Activated CD4-positive, CD25-positive, alpha-beta regulatory T cell treated with anti-CD3 and anti-CD28 coated beads, Interleukin-2, amount 50 U/mL, for 24 hours (primary cell): ENCODE data around the gene MYO7B.

Source experiments
- ATAC-seq, 2 donors: fragments of 150-1000 bp; cut with Tn5 transposase; one replicate each; pipeline ENCODE4 v1.10.0; 2021; ENCODE audit warnings: mild to moderate bottlenecking in 1 of 2, moderate library complexity in 1 of 2

MYO7B gene

DNA sequence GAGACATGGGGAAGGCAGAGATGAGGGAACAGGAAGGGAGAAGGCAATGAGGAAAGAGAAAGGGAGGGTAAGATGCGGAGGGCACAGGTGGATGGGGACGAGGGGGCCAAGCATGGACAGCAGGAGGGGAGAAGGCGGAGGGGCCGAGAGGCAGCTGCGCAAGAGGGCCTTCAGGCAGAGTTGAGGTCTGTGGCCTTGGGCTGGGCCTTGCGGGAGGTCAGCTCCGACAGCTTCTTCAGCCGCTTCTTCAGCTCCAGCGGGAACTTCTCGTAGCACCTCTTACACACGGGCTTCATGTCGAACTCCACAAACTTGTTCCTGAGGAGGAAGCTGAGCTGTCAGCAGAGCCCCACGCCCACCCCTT is 103.6 kb downstream of the MYO7B start:
- ATAC-seq, result no peak

DNA sequence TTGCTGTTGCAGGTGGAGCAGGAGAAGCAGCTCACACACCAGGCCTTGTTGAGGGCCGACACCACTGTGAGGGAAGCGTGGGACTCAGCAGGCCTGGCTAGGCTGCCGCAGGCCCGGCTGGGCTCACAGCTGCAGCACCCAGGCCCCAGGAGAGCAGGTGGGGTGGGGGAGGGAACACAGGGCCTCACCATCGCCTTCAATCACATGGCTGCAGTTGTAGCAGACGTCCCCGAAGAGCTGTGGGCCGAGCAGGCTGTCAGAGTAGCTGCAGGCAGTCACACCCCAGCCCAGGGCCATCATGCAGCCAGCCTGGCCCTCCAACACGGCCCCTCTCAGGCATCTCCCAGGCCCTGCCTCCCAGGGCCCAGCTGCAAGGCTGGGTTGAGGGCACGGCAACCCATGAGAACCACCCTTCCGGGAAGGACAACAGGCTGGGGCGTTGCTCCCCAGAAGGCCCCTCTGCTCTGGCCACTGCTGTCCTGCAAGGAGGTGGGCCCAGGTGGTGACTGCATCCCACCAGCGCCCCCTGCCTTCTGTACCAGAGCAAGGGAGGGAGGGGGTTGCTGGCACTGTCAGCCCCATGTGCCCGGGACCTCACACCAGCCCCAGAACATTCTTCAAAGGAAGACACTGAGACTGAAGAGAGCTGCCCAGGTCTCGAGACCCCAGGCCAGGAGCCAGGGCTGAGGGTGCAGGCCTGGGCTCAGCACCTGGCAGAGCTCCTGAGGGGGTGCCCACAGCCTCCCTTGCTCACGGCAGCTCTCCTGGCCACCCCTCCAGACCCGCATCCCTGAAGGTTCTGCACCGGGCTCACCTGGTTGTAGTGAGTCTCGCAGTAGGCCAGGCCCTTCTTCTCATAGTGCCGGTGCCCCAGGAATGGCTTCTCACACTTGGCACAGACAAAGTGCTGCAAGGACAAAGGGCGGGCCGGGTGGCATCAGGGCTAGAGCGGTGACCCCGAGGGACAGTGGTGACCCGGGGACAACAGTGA is 104.9 kb downstream of the MYO7B start:
- peak; percentile 23 to 30 for ATAC-seq

DNA sequence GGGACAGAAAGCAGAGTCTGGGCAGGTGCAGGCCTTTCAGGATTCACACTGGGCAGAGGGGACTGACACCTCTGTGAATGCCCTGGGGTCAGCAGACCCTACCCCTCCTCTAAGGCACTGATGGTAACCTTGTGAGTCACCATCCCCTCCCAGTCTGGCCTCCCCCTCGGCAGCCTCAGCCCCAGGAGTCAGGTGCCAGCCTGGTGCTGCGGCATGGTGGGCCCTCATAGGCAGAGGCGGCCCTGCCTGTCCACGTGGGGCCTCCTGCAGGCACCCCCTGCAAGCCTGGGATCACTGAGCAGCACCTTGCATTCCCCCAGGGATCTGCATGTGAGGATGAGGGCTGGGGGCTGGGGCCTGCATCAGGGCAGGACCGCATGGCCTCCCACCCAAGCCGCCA is 105.7 kb downstream of the MYO7B start:
- peak in 1 of 2 donors; percentile 19 for ATAC-seq

DNA sequence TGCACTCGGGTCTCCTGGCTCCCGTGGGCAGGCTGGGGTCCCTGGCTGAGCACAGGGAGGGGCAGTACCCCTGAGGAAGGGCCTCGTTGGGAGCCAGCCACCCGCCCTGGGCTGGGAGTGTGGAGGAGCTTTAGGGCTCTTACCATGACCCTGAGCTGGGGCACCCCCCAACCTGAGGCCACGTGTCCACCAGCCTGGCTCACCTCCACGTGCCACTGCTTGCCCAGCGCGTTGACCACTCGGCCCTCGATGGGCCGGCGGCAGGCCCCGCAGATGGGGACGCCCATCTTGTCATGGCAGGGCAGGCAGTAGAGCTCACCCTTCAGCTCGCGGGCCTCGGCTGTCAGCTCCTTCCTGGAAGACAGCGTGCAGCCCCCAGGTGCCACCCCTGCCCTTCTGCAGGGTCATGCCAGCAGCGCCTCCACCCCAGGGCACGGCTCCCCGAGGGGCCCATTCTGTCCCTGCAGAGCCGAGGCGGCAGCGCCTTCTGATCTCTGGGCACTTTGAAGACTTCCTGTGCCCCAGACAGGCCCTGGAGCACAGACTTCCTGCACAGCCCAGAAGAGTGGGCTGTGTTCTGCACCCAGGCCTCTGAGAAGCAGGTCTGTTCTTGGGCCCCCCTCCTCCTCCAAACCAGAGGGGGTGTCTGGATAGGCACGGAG is 106.5 kb downstream of the MYO7B start:
- ATAC-seq, result peak; percentile 57 to 62

- no peak for ATAC-seq
Observed at GRCh38 chr2:127642706-127643438, 107.4 kb downstream of the MYO7B start.

- no peak for ATAC-seq
Observed at GRCh38 chr2:127643439-127644065, 108.1 kb downstream of the MYO7B start.

DNA sequence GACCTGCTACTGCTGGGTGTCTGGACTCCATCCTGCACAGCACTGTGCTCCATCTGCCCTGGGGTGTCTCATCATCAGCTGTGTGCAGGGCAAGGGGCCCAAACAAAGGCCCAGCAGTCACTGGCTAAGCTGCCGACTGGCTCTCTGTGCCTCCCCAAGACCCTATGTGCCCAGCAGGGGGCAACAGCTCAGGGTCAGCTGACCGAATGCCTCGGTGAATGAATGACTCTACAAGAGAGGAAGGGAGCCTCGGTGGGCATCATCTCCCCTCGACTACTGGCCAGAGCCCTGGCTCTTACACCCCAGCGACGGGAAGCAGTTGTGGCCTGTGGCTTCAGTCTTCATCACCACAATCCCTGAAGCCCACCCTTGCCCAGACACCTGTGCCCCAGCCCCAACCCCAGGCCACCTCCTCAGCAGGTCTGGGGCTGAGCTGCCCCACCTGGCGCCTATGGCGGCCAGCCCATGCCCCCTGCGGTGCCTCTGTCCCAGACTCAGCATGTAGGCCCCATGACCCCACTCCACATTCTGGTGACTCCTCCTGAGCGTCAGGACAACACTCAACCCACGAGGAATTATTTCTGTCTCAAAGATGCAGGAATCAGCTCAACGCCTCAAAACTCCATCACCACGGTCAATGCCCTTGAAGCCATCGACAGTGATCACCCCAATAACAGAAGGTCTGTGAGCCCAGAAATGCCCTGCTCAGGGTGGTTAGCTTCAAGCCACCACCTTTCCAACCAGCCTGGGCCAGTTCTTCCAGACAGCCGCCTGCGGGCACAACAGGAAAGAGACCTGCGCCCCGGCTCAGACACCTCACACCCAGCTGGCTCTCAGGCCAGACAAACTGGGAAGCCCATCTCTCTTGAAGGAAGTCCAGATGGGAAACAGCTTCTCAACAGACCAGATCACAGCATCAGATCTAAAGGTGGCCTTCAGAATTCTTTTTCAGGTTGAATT is 108.9 kb downstream of the MYO7B start:
- no peak for ATAC-seq

GRCh38 chr2:127645026-127645394 is 109.5 kb downstream of the MYO7B start:
- ATAC-seq, result no peak

GRCh38 chr2:127645395-127646291 is 110.2 kb downstream of the MYO7B start, which contains the start of gene GPR17:
Gene GPR17, plus strand, starts transcription at chr2:127646153. Its CDS starts 4,583 bp downstream, at chr2:127650736.
- no peak for ATAC-seq

- no peak for ATAC-seq
Observed at GRCh38 chr2:127646487-127647241, 111.2 kb downstream of the MYO7B start.

DNA sequence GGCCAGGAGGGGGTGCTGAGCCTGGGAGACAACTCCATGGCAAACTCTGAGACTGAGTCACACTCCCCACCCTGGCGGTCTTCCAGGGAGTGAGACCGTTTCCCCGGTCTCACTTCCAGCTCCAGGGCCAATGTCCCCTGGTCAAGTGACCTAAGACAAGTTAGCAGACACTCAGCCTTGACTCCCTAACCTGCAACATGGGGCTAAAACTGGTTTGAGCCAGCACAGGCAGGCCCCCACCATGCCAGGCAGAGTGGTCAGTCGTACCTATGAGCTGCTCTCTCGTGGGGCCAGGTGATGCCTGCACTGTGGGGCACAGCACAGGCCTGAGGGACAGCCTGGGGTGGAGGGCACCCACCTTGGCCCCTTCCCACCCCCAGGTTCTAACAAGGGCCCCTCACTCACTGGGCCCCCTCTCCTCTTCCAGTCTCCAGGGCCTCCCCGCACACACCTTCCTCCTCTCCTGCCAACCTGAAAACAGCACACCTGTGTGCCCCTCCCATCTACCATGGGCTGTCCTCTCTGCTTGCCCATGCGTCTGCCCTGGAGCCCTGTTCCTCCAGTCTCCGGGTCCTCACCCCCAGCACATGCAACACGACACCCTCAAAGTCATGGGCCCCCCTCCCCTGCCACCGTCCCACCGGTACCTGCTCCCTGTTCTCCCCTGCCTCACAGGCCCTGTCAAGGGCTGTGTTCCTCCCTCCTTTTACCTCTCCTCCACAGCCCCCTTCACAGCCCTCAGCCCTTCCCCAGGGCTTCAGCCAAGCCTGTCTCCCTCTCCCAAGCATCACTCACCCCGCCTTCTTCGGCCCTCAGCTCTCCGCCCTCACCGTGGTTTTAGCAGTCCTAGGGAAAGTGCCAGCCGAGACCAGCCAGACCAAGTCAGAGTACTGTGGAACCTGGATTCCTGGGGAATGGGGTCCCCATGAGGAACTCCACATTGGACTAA is 112.0 kb downstream of the MYO7B start:
- ATAC-seq, result no peak

- ATAC-seq, result no peak
Observed at GRCh38 chr2:127648321-127648720, 112.8 kb downstream of the MYO7B start.

DNA sequence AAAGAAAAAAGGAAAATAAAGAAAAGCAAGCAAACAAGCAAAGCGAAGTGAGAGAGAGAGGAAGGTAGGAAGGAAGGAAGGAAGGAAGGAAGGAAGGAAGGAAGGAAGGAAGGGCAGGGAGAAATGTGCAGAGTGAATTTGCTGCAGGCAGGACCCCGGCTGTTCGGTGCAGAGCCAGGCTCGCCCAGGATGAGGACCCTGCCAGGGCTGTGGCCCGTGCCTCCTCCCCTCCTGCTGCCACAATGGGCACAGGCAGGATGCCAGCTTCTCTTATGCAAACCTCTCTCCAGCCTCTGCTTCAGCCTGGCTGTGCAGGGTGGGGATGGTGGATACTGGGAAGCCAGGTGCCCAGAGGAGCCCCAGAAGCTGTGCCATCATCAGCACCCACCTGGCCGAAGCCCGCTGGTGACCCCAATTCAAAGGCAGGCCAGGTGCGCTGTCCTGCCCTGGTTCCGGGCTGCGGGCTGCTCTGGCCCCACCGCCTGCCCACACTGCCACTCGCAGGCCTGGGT is 113.7 kb downstream of the MYO7B start:
- no peak for ATAC-seq

DNA sequence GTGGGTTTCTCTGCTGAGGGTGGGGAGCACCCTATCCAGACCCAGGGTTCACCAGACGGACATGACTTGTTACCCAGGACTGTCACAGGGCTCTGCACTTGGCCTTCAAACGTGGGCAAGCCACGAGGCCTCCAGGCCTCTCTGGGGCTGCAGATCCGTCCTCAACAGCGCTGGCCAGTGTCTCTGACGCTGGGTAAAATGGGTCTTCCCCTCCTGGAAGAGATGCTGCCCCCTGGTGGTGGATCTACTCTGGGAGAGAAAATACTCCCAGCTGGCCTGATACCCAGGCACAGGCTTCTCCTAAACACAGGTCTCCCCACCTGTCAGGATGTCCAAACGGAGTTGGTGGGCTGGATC is 114.2 kb downstream of the MYO7B start:
- ATAC-seq, result peak; percentile 66 to 73

DNA sequence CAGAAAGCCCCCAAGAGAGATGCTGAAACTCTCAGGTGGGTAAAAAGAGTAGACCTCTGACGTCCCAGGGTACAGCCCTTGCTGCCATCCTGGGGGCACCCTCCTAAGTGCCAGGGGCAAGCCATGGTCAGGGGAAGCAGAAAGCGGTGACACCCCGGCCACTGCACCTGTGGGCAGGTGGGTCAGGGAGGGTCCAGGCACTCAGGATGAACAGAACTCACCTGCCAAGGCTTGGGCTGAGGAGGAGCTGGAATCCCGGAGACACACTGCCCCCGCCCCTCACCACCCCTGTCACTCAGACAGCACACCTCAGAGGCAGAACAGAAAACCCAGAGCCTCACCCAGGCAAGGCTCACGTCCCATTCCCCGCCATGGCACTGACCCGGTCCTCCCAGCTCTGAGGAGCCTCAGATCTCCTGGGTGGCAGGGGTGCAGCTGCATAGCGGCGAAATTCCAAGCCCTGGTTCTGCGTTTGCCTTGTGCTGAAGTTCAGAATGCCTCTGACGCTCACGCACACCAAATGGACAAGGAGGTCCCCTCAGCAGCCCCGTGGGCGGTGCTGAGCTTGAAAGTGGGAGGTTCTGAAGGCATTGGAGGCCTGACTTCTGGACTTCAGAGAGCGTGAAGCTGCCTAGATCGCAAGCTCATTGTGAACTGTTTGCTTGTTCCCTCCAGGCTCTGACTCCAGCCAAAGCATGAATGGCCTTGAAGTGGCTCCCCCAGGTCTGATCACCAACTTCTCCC is 114.7 kb downstream of the MYO7B start:
- ATAC-seq, result no peak

DNA sequence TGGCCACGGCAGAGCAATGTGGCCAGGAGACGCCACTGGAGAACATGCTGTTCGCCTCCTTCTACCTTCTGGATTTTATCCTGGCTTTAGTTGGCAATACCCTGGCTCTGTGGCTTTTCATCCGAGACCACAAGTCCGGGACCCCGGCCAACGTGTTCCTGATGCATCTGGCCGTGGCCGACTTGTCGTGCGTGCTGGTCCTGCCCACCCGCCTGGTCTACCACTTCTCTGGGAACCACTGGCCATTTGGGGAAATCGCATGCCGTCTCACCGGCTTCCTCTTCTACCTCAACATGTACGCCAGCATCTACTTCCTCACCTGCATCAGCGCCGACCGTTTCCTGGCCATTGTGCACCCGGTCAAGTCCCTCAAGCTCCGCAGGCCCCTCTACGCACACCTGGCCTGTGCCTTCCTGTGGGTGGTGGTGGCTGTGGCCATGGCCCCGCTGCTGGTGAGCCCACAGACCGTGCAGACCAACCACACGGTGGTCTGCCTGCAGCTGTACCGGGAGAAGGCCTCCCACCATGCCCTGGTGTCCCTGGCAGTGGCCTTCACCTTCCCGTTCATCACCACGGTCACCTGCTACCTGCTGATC is 115.4 kb downstream of the MYO7B start:
- no peak for ATAC-seq

DNA sequence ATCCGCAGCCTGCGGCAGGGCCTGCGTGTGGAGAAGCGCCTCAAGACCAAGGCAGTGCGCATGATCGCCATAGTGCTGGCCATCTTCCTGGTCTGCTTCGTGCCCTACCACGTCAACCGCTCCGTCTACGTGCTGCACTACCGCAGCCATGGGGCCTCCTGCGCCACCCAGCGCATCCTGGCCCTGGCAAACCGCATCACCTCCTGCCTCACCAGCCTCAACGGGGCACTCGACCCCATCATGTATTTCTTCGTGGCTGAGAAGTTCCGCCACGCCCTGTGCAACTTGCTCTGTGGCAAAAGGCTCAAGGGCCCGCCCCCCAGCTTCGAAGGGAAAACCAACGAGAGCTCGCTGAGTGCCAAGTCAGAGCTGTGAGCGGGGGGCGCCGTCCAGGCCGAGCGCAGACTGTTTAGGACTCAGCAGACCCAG is 115.9 kb downstream of the MYO7B start:
- ATAC-seq, result no peak
